NCI-H2029 treated with DMSO at 0.1 percent for 48 hours (cell line): ENCODE measurements around the gene ZC3H14.

Source experiments
- DNase-seq: peaks from one replicate; lab custom pipeline; 2025; lab: John Stamatoyannopoulos, UW

Gene ZC3H14

GRCh38 chr14:88611878-88612277 lies 49.0 kb downstream of the ZC3H14 start:
- DNase-seq = no peak

GRCh38 chr14:88612981-88613380 lies 50.1 kb downstream of the ZC3H14 start:
- DNase-seq = no peak

- no peak for DNase-seq
Observed at GRCh38 chr14:88613552-88614010, 50.7 kb downstream of the ZC3H14 start.

- DNase-seq = no peak
Observed at GRCh38 chr14:88614218-88614907, 51.5 kb downstream of the ZC3H14 start.

- DNase-seq = no peak
Observed at GRCh38 chr14:88616697-88617096, 53.9 kb downstream of the ZC3H14 start.

DNA sequence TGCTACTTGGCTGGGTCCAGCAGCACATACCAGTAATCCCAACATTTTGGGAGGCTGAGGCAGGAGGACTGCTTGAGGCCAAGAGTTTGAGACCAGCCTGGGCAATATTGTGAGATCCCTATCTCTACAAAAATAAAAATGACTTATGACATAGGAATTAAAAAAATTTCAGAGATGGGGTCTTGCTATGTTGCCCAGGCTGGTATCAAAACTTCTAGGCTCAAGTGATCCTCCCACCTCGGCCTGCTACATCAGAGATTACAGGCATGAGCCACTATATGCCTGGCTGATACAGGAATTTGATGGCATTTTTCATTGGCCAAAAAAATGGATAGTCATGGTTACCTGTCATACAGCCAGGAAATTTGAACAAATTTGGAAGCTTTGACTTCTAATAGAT lies 54.6 kb downstream of the ZC3H14 start:
- no peak for DNase-seq

DNA sequence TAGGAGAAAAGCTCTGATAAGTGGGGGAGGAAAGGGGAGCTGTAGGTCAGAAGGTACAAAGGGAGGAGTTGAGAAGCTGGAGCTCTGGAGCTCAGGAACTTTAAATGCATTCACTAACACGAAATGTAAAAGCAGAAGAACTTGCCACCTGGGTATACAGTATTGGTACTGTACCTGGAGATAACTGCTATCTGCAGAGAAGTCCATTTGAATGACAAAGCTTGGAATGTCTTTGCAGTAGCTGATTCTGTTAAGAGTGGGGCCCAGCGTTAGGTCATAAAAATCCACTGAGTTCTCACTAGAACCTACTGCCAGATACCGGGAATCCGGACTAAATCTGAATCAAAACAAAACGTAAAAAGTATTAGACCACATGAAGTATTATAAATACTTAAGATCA lies 55.6 kb downstream of the ZC3H14 start:
- DNase-seq = no peak

DNA sequence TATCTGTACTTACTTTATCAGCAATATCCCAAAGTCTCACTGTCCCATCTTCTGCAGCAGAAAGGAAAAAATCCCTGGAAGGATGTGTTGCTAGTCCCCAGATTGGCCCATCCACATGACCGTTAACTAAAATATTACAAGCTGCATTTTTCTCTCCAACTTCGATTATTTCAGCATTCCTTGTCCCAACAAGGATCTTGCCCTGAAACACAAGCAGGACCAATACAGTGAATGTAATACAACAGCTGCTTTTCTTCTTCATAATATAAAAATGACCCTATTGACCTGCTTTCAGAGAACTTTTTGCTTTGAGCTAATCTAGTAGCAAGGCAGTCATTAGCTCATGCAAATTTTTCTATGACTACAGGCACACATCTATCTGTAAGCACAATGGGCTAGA lies 58.3 kb downstream of the ZC3H14 start:
- DNase-seq = no peak

DNA sequence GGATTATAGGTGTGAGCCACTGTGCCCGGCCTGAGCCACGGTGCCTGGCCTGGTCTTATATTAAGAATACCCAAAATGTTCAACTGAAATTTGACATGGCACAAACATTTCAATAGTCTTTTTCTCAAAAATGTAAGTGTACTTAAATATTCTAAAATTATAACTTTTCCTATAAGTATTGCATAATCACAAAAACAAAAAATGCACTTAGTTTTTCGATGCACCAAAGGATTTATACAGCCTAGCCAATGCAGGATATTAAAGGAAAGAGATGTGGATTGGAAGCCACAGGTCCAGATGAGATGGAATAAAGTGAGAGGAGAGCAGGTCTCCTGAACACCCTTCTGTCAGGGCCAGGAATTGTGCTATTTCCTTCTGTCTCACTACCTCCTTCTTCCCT lies 62.8 kb downstream of the ZC3H14 start:
- DNase-seq = no peak

DNA sequence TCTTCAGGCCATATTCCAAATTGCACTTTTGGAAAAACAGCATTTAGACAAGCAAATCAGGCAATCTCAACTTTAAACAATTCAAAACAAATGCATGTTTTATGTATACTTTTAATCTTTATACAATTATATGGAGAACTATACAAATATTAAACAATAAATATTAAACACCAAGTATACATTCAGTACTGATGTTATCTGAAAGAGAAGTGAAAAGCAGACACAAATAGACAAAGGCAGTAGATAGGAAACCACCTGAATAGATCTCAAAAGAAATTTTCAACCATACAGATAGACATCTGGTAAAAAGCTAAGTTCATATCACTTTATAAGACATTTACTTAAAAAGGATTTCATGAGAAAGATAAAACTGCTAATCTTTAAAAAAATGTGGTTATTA lies 65.2 kb downstream of the ZC3H14 start:
- no peak for DNase-seq

DNA sequence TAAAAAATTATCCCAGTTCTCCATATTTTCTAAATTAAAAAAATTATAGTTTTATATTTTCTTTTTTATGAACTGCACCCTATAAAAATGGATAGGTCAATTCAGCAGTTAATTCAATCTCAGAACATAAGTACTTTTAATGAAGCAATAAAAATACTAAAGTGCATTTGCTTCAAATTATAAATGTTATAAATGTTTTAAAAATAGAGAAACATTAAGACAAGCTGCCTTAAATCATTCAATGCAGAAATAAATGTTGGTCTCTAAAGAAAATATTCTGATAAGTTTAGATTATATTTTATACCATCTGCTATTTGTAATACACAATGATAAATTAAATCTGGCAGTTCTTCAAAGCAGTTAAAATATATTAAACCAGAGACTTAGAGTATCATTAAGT lies 65.6 kb downstream of the ZC3H14 start:
- DNase-seq = no peak

- DNase-seq = no peak
Observed at GRCh38 chr14:88630565-88630964, 67.7 kb downstream of the ZC3H14 start.

- no peak for DNase-seq
Observed at GRCh38 chr14:88631091-88631490, 68.3 kb downstream of the ZC3H14 start.

GRCh38 chr14:88632512-88632911 lies 69.7 kb downstream of the ZC3H14 start:
- no peak for DNase-seq

- DNase-seq = no peak
Observed at GRCh38 chr14:88639221-88639620, 76.4 kb downstream of the ZC3H14 start.

GRCh38 chr14:88660056-88660455 lies 97.2 kb downstream of the ZC3H14 start:
- no peak for DNase-seq

- DNase-seq = peak; percentile 16
Observed at GRCh38 chr14:88667555-88668273, 104.9 kb downstream of the ZC3H14 start.

GRCh38 chr14:88668448-88669116 lies 105.7 kb downstream of the ZC3H14 start:
- DNase-seq = no peak

- no peak for DNase-seq
Observed at GRCh38 chr14:88669346-88669745, 106.5 kb downstream of the ZC3H14 start.
